HT1080 (cell line): ENCODE data around the gene MSL3B. TPM values are rescaled to one million over a fixed set of nuclear protein-coding genes. Genes with fewer than 3 reads are reported as not detected.

Experiments used
- DNase-seq: peaks from one replicate; pipeline ENCODE4 v3.0.0-alpha.2; 2015; ENCODE audit warnings: low read depth
- total RNA-seq: library from RNA; depleted of rRNA; stranded (reverse); fragments of >200 nt; shearing (Covaris generic); gene quantifications from 2 replicates; pipeline ENCODE4 v1.2.3, GENCODE V29; 2014; rRNA removed

The MSL3B gene

DNA sequence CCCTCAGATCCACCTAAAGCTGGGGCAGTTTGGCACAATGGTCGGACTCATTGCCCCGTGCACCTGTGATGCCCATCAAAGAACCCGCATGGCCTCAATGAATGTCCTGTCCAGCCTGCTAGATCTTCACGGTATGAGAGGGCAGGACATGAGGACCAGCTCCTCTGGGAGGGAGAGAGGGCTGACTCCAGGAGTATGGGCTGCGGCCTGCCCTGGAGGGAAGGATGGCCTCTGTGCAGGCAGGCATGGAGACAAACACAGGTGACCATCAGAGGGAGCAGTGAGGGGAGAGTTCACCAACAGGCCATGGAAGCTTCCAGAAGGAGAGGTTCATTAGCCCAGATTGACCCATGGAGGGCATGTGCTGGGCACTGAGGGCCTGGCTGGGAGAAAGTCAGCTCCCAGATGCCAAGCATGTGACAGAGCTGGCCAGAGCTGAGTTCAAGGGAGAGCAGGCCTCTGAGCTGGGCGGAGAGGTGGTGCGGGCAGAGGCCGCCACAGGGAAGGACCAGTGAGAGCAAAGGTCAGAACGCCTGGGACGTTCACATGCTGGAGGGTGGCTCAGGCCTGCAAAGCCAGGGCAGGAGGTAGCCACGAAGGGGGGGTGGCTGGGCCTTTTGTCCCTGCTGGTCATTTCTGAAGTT is 50.1 kb downstream of the MSL3B start:
- DNase-seq: no peak

DNA sequence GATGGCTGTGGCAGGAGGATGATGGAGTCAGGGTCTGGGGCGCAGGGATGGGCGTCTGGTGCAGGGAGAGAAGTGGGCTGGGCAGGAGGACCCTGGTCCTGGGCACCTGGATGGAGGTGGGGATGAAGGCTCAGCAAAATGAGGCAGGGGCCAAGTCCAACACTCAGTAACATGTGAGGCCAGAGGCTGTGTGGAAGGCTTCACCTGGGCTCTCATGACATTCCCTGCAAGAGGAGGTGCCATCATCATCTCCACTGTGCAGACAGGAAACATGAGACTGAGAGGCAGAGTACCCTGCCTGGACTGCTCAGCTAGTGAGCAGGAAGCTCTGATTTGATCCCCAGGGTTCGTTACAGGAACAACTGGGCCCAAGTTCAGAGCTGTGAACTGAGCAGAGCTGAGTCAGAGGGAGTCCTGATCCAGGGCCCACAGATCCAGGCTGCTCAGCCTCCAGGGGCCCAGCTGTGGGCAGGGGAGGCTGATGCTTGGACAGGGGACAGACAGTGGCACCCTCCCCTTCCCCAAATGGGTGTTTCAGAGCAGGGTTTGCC is 50.8 kb downstream of the MSL3B start:
- no peak for DNase-seq

DNA sequence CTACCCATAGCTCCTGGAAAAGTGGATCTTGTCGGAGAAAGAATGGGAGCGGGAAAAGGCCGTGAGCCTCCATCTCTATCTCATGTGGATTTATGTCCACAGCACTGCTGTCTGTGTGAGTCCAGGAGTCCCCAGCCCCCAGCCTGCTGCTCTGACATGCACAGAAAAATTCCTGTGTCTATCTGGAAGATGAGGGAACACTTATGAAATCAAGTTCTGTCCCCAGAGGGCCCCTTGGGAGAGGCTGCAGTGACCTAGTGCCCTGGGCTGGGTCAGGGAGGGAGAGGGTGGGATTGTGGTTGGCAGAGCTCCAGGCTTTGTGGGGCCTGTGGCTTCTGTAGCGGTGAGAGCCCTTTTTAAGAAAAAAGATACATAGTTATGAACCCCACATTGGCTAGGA is 51.4 kb downstream of the MSL3B start:
- DNase-seq: no peak

DNA sequence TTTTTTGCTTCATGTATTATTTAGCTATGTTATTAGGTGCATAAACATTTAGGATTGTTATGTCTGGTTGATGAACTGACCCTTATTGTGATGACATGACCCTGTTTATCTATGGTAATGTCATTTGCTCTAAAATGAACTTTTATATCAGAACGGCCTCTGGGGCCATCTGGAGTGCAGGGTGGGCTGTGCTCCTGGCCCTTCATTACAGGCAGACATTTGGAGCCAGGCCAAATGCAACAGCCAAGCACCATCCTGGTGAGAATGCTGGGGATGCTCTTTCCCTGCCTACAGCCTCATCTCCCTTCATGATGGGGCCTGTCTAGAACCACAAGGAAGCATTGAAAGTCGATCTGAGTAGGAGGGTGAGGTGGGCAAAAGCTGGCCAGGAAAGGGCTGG is 51.9 kb downstream of the MSL3B start:
- DNase-seq: no peak

DNA sequence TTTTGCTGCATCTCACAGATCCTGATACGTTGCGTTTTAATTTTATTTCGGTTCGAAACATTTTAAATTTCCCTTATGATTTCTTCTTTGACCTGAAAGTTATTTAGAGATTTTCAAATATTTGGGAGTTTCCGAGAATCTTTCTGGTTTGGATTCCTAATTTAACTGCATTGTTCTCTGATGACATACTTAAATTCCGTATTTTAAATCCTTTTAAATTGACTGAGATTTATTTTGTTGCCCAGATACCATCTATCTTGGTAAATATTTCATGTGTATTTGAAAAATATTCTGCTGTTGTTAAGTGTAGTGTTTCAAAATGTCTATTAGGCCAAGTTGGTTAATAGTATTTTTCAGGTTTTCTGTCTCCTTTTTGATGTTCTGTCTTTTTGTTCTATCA is 52.3 kb downstream of the MSL3B start:
- DNase-seq: no peak

Other genes with a start within 250 kb of the MSL3B start
- not detected in 2 replicates for gene UGT1A10, start 231.9 kb downstream of the MSL3B start, total RNA-seq
- gene UGT1A9, start 196.5 kb downstream of the MSL3B start, total RNA-seq: not detected in 2 replicates
- not detected in 2 replicates for gene UGT1A7, start 186.5 kb downstream of the MSL3B start, total RNA-seq
- not detected in 2 replicates for gene UGT1A6, start 175.5 kb downstream of the MSL3B start, total RNA-seq
- gene UGT1A5, start 155.5 kb downstream of the MSL3B start, total RNA-seq: not detected in 2 replicates
- gene UGT1A4, start 149.7 kb downstream of the MSL3B start, total RNA-seq: not detected in 2 replicates
- not detected in 2 replicates for gene UGT1A3, start 139.3 kb downstream of the MSL3B start, total RNA-seq
- gene UGT1A1, start 108.1 kb downstream of the MSL3B start, total RNA-seq: not detected in 2 replicates
- not detected in 2 replicates for gene MROH2A, start 90.1 kb downstream of the MSL3B start, total RNA-seq
- gene HJURP, start 13.9 kb downstream of the MSL3B start, total RNA-seq: 89.0 and 101 TPM in 2 replicates
- 0.07 and 1.3 TPM in 2 replicates for gene TRPM8, start 49.0 kb upstream of the MSL3B start, total RNA-seq
- gene SPP2, start 182.3 kb upstream of the MSL3B start, total RNA-seq: 0.23 TPM in 1 of 2 replicates, not detected in the other